Omental fat pad (tissue), 4 donors: ENCODE results near the gene SLC15A1. TPM values are rescaled to one million over a fixed set of nuclear protein-coding genes. Genes with fewer than 3 reads are reported as not detected.

Experiments used
- ATAC-seq: fragments of 150-250 bp; one replicate; pipeline ENCODE4 v1.9.1; 2016; ENCODE audit warnings: mild to moderate bottlenecking, moderate library complexity; ENCODE audit not compliant: low FRiP score
- DNase-seq: peaks from one replicate; pipeline ENCODE4 v3.0.0-alpha.2; 2019; ENCODE audit warnings: low spot score
- CTCF ChIP-seq, 3 donors: fragments of 450-650 bp; IDR thresholded peaks; one replicate each; pipeline ENCODE4 v1.5.1; 2016 to 2017; ENCODE audit warnings: antibody characterized with exemption in 3 of 3, mild to moderate bottlenecking in 3 of 3, moderate library complexity in 2 of 3
- total RNA-seq, 4 donors: library from RNA; depleted of rRNA; stranded (reverse); fragments of >200 nt; gene quantifications; one replicate each; pipeline ENCODE4 v1.1.0, GENCODE V29; 2016

The SLC15A1 gene
- total RNA-seq, 4 donors from 2014 or later: 0.25 to 0.48 TPM; not detected in 2

GRCh38 chr13:98796798-98797197 is 44.3 kb upstream of the SLC15A1 start:
- DNase-seq (no peak), ATAC-seq (no peak)
- TF ChIP-seq CTCF (IDR thresholded peaks at IDR 0.05): no peak

DNA sequence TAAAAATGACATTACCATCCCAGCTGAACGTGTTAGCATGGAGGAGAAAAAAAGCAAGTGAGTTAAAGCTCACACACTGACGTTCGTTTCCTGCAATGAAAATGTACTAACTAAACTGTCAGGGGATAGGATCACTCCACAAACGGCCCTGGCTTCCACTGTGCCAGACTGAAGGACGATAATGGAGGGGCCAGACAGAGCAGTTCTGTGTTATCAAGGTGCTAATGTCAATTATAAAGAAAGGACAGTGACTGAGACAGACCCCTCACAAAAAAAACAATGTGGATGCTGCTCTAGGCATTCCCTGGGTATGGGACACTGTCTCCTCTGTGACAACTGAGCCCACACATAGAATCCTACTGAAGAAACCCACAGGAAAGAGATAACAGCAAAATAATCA is 43.7 kb upstream of the SLC15A1 start:
- ATAC-seq: no peak

GRCh38 chr13:98795220-98795619 is 42.7 kb upstream of the SLC15A1 start:
- ATAC-seq (no peak), DNase-seq (no peak)
- TF ChIP-seq CTCF (IDR thresholded peaks at IDR 0.05): no peak

More for the DNA sequence above, 43.7 kb upstream of the SLC15A1 start:
- TF ChIP-seq CTCF (IDR thresholded peaks at IDR 0.05): no peak
- no peak for DNase-seq

DNA sequence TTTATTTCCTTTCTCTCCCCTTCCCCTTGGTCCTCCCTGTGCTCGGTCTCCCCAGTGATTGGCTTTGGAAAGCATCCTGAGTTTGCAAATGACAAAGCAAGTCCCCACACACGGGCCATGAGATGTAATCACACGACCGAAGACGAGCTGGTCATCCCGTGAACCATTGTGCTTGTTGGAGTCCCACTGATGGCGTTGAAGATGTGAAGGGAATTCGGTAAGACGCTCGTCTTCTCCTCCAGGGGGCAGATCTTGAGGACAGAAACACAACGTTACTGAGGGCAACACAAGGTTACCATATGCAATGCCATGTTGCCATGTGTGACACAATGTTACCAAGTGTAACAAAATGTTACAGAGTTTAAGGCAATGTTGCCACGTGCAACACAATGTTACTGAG is 42.0 kb upstream of the SLC15A1 start:
- DNase-seq: no peak
- ATAC-seq: no peak
- TF ChIP-seq CTCF (IDR thresholded peaks at IDR 0.05): no peak

- ATAC-seq (no peak), DNase-seq (no peak)
- no peak for TF ChIP-seq CTCF (IDR thresholded peaks at IDR 0.05)
Observed at GRCh38 chr13:98792785-98793495, 40.5 kb upstream of the SLC15A1 start.

GRCh38 chr13:98792321-98792720 is 39.8 kb upstream of the SLC15A1 start:
- TF ChIP-seq CTCF (IDR thresholded peaks at IDR 0.05): no peak
- ATAC-seq (no peak), DNase-seq (no peak)

- no peak for TF ChIP-seq CTCF (IDR thresholded peaks at IDR 0.05)
- ATAC-seq (no peak), DNase-seq (no peak)
Observed at GRCh38 chr13:98791611-98792010, 39.1 kb upstream of the SLC15A1 start.
